GM21381 (cell line): Measurements from ENCODE around the gene ALLC.

Source experiments
- ATAC-seq: cut with Tn5 transposase; IDR thresholded peaks from one replicate; pipeline ENCODE4 v1.9.1; 2021; ENCODE audit warnings: mild to moderate bottlenecking, moderate library complexity; ENCODE audit not compliant: unreplicated experiment

The ALLC gene

DNA sequence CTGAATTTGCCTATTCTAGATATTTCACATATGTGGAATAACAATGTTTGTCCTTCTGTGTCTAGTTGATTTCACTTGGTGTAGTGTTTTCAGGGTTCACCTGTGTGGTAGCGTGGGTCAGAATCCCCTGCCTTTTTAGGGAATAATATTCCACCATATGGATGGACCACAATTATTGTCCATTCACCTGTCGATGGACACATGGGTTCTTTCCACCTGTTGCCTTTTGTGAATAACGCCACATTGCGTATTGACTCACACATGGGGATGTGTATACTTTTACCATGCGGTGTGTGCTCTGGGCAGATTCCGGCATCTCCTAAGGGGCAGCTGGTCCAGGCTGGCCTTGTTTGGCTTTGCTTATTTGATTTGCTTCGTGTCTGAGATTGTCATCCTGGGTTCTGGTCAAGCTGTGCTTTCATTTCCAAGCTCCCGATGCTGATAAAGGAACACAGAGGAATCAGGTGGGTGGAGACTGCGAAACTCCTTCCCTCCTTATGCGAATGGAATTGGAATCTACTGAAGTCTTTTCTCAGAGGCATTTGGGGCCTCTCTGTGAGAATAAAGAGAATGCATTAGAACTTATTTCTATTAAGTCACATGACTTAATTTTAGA, 18.9 kb upstream of the ALLC start:
- no peak for ATAC-seq

DNA sequence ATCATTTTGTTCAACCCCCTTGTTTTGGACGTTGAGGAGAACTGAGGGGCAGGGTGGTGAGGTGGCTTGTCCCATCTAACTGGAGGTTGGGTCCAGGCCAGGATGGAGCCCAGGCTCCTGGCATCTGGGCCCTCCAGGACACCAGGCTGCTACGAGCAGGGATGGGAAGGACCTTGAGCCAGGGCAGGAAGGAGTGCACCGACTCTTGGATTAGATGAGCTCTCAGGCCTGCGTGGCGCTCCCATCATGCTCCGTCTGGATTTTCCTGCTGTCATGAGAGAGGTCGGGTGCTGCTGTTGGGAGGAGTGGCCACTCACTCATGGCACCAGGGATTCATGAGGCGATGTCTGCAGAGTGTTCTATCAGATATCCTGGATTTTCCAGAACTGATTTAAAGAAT, 18.3 kb upstream of the ALLC start:
- no peak for ATAC-seq

DNA sequence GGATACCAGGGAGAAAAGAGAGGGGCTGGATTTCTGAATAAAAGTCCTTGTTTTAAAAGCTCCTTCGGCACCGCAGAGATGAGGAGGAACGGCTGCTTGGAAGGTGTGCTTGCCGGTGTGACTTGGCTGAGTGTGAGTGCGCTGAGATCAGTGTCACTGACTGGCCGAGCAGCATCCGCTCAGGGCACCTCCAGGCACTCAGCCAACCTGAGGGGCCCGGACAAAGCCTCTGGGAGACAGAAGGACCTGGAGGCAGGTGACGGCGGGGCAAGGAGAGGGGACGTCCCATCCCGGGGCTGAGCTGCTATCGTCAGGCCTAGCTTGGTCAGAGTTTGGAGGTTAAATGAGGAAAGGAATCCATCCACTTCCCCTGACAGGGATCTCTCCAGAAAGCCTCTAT, 16.8 kb upstream of the ALLC start:
- ATAC-seq = no peak

DNA sequence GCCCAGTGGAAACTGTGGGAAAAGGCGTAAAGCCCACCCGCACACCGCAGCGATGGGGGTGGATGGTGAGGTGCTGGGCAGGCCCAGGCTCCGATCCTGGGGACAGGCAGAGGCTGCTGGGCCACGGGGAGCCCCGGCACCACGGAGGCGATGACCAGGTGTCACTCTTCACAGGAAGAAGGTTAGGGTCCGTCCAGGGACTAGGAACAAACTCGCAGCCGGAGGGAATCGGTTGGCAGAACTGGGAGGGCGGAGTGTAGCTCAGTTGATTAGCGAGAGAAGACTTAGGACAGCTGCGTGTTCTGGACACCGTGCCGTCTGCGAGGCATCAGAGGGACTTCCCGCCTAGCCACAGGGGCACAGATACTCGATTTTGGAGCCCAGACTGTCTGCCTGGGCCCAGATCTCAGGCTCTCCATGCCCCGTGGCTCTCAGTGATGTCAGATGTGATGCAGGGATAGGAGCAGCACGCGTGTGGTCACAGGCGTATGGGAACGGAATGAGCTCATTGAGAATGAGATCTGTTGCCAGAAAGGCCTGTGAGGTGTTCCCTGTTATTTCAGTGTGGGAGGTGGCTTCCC, 16.1 kb upstream of the ALLC start:
- no peak for ATAC-seq

DNA sequence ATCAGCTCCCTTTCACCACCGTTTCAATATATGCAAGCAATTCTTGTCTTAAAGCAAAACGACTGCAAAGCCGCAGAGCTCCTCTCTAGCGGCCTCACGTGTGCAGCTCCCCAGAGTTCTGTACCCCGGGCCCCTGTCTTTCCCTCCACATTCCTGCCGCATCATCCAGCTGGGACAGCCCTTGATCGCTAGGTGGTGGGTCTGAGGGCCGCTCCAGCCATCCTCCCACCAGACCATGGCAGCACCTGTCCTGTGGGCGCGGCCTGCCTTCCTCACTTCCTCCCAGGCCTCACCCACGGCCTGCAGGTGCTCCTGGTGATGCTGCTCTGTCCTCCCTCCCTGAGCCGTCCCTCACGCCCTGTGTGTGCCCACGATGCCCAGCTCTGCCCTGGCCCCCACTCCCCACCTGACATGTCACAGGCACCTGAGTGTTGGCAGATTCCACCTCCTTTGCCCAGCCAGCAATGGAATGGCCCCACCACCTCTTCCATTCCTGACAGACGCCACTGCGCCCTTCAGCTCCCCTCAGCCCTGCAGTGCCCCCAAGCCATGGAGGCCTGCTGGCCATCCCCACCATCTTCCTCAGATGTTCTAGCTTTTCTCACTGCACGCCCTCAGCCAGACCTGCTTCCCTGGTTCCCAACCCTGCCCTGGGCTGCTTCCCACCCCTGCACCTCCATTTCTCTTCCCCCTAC, 15.3 kb upstream of the ALLC start:
- ATAC-seq = no peak

DNA sequence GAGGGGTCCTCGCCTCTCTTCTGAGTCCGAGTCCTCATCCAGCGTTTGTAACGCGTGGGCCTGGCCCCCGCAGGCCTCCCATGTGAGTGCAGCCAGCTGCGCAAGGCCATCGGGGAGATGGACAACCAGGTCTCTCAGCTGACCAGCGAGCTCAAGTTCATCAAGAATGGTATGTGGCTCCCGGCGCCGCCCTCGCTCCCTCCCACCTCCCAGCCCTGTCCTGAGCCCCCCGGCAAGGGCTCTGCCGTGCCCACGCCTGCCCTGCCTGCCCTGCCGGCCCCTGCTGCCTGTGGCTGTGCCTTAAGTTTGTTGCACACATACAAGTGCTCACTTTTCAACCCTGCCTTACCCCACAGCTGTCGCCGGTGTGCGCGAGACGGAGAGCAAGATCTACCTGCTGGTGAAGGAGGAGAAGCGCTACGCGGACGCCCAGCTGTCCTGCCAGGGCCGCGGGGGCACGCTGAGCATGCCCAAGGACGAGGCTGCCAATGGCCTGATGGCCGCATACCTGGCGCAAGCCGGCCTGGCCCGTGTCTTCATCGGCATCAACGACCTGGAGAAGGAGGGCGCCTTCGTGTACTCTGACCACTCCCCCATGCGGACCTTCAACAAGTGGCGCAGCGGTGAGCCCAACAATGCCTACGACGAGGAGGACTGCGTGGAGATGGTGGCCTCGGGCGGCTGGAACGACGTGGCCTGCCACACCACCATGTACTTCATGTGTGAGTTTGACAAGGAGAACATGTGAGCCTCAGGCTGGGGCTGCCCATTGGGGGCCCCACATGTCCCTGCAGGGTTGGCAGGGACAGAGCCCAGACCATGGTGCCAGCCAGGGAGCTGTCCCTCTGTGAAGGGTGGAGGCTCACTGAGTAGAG, 14.4 kb upstream of the ALLC start:
- ATAC-seq = no peak

DNA sequence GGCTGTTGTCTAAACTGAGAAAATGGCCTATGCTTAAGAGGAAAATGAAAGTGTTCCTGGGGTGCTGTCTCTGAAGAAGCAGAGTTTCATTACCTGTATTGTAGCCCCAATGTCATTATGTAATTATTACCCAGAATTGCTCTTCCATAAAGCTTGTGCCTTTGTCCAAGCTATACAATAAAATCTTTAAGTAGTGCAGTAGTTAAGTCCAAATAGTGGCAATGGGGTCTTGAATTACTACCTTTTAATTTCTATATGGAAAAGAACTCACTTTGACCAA, 13.8 kb upstream of the ALLC start:
- ATAC-seq = peak; percentile 78

DNA sequence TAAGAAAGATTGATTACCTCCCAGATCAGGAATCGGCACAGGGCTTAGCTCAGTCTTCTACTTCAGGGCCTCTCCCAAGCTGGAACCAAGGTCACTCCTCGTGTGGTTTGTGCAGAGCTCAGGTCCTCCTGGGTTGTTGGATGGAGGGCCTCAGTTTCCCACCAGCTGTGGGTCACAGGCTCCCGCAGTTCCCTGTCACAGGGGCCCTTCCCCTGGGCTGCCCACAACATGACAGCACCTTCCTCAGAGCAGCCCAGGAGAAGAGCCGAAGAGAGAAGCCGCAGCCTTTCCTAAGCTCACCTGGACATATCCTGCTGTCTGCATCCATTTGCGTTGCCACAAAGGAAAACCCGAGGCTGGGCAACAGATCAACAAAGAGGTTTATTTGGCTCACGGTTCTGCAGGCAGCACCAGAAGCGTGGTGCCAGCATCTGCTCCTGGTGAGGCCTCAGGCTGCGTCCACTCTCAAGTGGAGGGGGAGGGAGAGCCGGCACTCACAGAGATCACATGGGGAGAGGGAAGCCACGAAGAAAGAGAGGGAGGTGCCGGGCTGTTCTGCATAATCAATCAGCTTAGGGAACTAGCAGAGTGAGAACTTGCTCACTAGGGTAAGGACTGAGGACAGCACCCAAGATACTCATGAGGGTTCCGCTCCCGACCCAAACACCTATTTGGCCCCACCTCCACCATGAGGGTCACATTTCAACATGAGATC, 13.0 kb upstream of the ALLC start:
- no peak for ATAC-seq

DNA sequence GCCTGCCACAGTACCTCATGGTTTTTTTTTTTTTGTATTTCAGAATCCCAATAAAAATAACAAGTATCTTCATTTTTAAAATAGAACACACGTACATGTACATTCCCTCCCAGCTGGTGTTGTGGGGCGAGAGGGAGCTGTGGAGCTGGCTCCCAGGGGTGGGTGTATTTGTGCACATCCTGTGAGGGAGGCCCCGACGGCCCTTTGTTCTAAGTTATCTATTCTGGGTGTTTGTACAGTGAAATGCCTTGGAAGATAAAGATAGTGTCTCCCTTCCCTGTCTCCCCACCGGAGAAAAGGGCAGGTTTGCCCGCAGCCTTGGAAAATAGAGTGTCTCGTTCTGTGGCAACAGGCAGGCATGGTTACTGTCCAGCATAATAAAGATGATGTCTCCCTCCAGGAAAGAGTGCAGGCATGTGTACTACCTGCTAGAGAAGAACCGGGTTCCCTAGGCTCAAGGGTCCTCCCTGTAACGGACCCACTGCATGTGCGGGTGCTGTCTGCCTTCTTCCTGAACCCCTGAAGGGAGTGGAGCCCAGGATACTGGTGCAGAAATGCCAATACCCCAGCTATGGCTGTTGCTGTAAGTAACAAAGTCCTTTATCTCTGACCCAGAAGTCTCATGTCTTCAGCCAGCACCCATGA, 12.1 kb upstream of the ALLC start:
- no peak for ATAC-seq

DNA sequence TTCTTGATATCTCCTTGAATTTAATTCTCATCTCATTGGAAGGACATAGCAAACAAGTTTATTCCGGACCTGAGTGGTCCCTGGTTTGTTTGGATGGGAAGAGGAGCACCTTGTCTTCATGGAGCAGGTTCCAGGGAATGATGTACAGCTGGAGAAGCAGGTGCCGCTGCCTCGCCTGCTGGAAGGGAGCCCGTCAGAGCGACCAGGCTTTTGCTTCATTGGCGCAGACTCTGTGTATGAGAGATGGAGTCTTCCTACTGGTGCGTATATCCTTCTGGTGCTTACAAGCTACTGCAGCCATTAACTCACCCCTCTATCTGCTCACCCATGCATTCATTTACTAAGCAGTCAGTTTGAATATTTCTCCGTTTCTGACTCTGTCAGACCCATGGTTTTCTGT, 11.6 kb upstream of the ALLC start:
- no peak for ATAC-seq

DNA sequence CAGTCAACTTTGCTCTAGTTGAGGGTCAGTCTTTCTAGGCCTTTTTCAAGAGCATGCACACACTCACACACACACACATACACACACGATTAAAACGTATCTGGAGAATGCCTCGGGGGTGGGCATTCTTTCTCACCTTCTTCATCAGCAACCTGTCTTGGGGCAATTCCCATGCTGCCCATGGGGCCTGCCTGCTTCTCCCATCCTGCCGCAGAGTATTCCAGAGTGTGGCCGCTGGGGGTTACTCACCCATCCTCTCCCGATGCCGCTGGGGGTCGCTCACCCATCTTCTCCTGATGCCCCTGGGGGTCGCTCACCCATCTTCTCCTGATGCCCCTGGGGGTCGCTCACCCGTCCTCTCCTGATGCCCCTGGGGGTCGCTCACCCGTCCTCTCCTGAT, 10.8 kb upstream of the ALLC start:
- ATAC-seq = no peak

DNA sequence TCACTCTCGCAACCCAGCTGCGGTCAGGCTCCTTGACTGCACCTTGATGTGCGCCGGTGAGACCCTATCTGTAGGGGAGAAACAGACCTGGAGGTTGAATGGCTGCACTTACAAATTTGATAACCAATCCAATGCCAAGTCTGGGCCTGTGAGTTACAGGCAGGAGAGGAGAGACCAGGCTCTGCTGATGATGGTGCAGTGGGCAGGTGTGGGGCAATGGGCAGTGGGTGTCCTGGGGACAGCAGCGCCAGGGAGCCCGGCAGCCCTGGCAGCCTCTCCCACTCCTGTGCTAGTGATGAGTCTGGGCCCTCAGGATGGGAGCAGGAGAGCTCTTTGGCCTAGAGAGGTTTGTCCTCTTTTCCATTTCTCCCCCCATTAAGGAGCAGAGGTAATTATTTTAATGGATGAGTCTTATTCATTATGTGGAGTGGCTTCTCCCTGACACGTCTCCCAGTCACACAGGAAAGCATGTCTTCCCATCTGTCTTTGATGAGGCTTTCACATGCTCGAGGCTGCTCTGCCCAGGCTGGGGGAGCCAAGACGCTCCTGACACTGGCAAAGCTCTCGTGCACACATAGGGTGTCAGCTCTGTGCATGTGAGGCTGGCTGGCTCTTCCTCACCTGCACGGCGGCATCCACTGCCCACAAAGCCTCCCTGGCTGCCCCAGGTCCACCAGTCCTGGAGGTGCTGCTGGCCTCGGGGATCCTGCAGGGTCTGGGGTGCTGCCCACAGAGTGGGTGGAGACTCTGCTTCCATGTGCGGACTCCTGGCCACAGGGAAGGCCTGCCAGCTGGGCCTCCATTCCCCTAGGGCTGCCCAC, 10.0 kb upstream of the ALLC start:
- ATAC-seq = no peak

DNA sequence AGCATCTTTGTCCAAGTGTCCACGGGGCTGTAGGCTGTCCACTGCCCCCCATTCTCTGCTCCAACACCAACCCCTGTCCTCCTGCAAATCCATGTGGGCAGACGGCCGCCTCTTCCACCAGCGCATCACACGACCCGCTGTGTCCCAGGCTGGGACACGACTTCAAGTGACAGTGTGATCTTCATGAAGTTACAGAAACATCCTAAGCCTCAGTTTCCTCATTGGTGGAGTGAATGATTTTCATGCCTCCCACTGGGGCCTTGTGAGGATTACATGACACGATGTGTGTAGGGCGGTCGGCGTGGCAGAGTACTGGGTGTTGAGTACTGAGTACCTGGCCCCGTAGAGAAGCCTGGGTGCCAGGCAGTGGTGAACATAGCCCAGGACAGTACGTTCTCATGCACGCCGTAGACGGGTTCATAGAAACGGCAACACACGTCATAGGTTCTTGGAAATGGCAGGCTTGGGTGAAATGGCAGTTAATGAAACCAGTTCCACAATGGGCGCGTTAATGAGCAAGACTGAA, 9.3 kb upstream of the ALLC start:
- ATAC-seq = no peak

DNA sequence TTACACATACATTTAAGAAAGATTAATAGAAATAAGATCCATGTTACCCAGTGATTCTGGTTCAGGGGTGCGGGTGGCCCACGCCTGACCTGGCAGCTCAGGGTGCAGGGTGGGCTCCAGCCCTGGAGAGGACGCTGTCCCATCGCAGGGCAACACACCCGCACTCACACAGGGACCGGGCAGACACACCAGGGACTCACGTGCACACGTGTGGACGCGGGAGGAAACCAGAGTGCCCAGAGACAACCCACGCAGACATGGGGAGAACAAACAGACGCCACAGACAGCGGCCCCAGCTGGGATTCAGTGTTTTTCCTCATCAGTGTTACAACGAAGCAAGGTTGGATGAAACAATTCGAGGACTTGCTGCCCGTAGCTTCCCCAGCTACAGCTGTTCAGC, 8.4 kb upstream of the ALLC start:
- no peak for ATAC-seq

DNA sequence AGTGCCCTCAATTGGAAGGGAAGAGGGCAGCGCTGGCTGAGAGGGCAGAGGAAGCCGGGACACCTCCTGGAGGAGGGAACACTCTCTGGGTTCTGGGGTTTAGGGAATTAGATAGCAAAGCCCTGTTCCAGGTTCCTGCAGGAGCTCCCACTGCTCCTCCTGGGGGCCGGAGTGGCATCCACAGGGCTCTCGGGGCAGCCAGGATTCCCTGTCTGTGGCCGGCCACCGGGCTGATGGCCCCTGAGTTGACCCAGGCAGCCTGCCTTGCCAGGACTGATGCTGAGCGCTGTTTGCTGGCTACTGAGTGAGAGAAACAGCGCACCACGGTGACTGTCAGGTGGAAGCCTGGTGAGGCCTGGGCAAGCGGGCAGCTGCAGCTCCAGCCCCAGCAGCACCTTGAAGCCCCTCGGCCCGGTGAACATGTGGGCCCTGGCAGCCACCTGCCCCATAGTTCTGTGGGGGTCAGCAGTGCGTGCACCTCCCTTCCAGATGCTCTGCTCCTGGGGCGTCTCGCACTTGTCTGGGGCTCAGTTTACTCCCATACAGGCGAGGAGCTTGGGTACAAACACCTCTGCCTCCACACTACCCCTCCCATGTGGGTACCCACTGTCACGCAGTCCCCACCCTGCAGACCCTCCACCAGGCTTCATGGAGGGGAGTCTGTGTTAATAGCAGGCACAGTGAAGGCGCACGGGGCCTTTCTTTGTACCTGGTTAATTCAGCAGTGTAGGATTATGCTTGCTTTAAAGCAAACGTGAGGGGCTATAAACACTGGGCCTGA, 7.7 kb upstream of the ALLC start:
- no peak for ATAC-seq

DNA sequence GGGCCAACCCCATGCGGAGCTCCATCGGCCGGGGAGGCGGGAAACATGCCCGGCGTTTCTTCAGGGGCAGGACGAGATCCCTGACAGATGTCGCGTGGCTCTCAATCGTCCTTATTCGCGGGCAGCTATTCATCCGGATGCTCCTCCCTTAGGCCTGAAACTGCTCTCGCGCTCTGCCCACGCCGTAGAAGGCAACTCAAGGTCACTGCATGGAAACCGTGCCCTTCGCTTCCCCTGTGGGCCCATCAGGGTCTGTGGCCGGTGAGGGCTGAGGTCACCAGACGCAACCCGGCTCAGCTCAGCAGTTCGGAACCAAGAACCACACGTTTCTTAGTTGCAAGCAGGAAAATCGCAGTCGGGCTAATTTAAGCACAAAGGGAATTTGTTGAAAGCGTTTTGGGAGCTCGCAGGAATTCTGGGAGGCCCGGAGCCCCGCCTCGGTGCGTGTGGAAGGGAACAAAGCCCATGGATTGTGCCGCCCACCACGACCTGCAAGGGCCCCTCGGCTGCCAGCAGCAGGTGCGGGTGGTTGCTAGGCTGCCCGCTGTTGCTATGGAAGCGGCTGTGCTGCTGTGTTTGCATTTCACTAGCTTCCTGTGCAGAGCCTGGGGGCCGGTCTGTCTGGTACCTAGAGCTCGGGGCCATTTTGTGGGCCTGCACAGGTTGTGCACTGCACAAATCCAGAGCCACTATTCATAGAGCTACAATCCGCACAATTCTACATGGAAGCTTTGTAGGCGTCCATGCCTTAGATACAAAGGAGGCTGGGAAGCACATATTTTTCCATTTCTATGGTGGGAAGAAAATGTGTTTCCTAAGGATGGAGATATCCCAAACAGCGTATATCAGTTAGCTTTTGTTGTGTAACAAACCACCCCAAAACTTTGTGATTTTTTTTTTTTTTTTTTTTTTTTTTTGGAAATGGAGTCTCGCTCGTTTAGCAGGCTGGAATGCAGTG, 6.0 kb upstream of the ALLC start:
- ATAC-seq = peak; percentile 77

DNA sequence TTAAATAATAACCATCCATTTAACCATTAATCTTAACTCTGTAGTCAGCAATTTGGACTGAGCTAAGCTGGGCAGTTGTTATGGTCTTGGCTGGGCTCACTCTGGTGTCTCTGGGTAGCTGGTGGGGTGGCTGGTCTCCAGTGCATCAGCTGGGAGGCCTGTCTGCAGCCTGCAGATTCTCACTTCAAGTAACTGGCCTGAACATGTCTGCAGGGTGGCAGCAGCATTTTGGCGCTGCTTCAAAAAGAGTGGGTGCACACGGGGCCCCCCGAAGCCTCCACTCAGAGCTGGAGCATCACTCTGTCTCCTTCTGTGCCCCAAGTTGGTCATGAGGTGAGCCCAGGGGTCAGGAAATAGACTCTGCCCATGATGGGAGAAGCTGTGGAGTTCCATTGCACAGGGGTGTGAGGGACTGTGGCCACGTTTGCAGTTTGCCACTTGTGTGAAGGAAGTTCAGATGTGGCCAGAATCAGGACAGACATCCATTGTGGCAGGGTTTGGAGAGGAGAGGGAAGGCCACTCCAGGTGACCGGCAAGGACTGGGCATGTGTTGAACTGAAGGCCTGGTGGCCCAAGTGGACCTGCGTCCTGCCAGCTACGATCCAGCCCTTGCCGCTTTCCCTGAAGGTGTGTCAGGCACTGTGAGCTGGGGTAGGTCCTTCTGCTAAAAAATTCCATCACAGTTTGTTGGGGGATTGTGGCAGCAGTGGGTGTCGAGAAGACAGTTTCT, 4.9 kb upstream of the ALLC start:
- no peak for ATAC-seq
